Cerebellar nuclear complex (tissue), 1 donor: ENCODE measurements around the gene TMEM116.
"Not testable (repeated sequence)": the region's sequence is repeated elsewhere in the genome, so short reads cannot be mapped to it uniquely, and the experiment has no call there.

Source experiments
- DNase-seq, 2 experiments: peaks; one replicate each; lab custom pipeline; 2025; lab: John Stamatoyannopoulos, UW

Gene TMEM116

DNA sequence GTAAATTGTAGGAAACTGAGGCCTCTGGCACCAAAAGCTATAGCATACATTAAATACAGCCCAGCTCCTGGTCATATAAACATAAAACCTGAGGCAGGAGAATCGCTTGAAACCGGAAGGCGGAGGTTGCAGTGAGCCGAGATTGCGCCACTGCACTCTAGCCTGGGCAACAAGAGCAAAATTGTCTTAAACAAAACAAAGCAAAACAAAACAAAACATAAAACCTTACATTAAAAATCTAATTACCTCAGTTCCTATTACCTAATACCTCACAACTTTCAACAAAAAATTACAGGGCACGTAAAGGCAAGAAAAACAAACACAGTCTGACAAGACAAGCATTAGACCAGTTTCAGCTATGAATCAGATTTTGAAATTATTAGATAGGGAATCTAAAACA is 36.7 kb downstream of the TMEM116 start:
- DNase-seq, result no peak

DNA sequence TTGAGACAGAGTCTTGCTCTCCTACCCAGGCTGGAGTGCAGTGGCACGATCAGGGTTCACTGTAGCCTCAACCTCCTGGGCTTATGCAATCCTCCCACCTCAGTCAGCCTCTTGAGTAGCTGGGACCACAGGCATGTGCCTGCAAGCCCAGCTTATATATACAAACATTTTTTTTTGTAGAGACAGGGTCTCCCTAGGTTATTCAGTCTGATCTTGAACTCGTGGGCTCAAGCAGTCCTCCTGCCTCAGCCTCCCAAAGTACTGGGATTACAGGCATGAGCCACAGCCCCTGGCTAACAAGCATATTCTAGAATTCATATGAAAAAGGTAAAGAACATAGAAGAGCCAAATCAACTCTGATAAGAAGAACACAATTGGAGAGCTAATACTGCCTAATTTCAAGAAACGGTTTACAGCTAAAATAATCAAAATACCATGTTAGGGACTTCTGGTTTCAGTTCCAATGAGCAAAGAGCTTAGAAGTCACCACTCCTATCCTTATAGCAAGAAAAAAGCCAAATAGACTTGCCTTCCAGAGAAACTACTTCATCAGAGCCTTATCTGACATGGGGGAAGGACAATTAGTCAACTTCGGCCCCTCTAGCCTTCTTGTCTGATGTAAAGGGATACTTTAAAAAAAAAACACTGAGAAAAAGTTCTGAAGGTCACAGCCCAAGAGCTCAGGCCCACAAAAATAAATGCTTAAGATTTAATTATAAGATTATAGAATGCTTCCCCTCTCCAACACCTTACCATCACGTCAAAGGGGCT is 37.6 kb downstream of the TMEM116 start:
- no peak for DNase-seq

DNA sequence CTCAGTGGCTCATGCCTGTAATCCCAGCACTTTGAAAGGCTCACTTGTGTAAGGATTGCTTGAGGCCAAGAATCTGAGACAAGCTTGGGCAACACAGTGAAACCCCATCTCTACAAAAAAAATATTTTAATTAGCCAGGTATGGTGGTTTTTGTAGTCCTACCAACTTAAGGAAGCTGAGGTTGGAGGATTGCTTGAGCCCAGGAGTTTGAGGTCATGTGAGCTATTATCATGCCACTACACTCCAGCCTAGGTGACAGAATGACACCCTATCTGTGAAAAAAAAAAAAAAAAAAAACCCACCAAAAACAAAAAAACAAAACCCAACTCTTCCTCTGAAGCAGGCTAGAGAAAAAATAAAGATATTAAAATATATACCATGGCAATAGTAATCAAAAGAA is 41.2 kb downstream of the TMEM116 start:
- no peak for DNase-seq

DNA sequence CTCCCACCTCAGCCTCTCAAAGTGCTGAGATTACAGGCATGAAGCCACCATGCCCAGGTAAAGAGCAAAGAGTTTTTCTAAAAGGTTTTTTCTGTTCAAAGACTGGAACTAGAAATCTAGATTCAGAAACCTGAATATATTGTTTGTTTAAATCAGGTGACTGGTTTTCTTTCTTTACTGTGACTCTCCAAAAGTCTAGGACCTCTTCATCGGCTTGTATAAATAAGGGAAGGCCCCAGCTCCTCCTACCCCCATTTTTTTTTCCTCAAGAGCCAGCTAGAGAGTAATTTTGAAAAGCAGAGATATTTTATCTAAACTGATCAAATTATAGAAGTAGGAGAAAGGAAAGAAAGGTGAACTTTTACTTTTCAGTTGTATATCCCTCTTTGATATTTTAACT is 48.0 kb downstream of the TMEM116 start:
- DNase-seq, result no peak

DNA sequence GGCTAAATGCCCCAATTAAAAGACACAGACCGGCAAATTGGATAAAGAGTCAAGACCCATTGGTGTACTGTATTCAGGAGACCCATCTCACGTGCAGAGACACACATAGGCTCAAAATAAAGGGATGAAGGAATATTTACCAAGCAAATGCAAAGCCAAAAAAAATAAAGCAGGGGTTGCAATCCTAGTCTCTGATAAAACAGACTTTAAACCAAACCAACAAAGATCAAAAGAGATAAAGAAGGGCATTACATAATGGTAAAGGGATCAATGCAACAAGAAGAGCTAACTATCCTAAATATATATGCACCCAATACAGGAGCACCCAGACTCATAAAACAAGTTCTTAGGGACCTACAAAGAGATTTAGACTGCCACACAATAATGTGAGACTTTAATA is 53.4 kb downstream of the TMEM116 start:
- not testable (repeated sequence) for DNase-seq

DNA sequence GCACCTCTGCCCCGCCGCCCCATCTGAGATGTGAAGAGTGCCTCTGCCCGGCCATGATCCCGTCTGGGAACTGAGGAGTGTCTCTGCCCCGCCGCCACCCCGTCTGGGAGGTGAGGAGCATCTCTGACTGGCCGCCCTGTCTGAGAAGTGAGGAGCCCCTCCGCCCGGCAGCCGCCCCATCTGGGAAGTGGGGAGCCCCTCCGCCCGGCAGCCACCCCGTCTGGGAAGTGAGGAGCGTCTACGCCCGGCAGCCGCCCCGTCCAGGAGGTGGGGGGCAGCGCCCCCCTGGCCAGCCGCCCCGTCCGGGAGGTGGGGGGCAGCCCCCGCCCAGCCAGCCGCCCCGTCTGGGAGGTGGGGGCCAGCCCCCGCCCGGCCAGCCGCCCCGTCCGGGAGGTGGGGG is 55.7 kb downstream of the TMEM116 start:
- not testable (repeated sequence) for DNase-seq

DNA sequence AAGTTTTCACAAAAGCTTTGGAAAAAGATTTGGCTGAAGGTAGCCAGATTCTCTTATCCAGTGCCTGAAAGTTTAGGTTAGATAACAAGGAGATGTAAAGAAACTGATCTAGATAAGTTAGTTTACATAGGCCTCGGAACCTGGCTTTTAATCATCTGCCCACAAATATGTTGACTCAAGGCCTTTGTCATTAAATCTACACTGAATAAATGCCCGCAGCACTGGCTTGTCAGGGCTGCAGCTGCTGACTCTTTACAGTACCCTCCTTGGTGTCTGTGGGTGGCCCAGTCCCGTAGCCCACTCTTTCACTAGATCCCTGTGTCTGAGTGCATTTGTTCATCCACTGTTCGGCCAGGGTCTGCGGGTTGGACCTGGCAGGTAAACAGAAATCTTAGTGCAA is 58.0 kb downstream of the TMEM116 start:
- DNase-seq, result no peak

DNA sequence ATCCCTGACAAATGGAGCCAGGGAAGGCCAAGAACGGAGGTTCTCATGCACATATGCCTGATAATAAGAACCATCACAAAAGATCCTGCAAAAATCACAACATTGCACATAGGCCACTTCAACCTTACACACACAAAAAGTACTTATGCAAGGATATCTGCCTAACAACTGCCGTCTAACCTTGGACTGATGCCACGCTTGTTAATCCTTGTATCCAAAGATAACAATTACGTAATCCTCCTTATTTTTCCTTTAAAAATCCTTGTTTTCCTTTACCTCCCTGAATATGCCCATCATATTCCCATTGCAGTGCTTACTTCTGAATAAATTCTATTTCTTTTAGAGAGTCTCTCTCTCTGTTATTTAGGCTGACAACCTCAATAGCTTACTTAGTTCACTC is 59.5 kb downstream of the TMEM116 start:
- no peak for DNase-seq

DNA sequence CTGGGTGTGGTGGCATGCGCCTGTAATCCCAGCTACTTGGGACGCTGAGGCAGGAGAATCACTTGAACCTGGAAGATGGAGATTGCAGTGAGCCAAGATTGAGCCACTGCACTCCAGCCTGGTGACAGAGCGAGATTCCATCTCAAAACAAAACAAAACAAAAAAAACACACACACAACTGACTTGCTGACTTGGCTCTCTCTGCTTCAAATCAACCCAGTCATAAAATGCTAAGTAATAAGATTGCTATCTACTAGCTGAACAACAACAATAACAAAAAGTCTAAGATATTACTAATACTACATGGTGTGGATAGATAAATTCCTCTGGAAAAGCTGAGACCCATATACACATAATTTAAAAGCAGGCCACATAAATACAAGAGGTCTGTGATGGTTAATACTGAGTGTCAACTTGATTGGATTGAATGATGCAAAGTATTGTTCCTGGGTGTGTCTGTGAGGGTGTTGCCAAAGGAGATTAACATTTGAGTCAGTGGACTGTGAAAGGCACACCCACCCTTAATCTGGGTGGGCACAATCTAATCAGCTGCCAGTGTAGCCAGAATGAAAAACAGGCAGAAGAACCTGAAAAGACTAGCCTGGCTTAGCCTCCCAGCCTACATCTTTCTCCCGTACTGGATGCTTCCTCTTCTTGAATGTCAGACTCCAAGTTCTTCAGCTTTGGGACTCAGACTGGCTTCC is 60.7 kb downstream of the TMEM116 start:
- not testable (repeated sequence) for DNase-seq

DNA sequence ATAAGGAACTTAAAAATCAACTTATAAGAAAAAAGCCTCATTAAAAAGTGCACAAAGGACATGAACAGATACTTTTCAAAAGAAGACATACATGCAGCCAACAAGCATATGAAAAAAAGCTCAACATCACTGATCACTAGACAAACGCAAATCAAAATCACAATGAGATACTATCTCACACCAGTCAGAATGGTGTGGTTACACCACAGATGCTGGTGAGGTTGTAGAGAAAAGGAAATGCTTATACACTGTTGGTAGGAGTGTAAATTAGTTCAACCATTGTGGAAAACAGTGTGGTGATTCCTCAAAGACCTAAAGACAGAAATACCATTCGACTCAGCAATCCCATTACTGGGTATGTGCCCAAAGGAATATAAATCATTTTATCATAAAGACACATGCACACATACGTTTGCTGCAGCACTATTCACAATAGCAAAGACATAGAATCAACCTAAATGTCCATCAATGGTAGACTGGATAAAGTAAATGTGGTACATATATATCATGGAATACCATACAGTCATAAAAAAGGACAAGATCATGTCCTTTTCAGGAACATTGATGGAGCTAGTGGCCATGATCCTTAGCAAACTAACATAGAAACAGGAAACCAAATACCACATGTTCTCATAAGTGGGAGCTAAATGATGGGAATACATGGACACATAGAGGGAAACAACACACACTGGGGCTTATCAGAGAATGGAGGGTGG is 61.8 kb downstream of the TMEM116 start:
- DNase-seq, result not testable (repeated sequence)

DNA sequence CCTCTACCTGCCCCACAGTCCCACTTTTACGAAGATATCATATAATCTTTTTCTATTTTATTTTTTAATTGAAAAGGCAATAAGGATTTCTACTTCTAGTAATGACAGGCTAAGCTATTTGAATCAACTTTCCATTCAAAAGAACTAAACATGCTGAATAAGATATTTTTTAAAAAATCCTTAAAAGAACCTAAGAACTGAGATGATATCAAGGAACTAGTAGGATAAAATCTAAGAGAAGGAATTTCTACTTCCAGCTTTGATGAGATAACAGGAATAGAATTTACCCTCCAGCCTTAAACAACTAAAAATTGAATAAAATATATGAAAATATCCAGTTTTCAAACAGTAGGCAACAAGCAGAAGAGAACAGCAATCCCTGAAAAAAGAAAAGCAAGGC is 69.0 kb downstream of the TMEM116 start:
- no peak for DNase-seq

DNA sequence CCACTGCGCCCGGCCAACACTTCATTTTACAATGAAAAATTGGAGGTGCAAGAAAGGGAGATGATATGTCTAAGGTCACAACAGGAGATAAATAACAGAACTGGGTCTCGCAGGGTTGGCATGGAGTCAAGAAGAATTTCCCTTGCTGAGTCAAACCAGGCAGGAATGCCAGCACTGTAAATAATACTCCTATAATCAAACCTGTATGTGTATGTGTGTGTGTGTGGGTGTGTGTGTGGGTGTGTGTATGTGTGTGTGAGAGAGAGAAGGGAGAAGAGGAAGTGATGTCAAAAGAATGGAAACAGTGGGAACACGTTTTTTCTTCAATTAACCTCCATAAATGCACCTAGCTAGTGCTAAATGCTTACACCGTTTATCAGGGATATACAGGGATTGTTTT is 70.4 kb downstream of the TMEM116 start:
- no peak for DNase-seq

DNA sequence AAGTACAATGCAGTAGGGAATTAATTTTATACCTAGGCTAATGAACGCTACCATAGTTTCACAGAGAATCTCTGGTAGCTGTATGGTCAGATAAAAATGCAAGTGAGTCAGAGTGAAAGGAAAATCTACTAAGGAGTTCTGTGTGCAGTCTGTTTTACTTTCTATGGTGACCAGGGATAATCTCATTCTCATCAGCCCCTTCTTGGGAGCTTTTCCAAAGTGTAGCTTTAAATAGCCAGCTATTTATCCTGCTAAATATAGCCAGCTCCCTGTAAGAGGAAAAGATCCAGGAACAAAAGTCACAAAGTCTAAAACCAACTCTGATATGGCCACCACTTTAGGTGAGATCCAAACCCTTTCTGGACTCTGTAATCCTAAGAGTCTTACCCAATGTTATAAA is 75.5 kb downstream of the TMEM116 start:
- no peak for DNase-seq

DNA sequence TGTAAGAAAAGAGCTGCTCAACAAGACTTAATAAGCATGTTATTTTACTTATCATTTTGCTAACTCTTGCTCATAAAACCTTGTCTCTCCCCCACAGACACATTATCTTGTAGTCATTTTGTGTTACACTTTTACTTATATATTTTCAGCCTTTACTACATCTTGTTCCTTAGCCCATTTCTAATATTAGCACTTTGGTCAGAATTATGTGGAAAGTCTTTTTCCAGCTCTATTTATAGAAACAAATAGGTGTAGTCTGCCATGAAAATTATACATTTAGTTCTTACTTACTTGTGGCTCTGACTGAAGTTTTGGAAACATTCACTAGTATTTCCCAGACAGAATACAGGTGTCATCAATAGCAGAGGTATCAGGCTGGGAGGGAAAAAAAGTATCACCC is 76.1 kb downstream of the TMEM116 start:
- DNase-seq, result no peak

DNA sequence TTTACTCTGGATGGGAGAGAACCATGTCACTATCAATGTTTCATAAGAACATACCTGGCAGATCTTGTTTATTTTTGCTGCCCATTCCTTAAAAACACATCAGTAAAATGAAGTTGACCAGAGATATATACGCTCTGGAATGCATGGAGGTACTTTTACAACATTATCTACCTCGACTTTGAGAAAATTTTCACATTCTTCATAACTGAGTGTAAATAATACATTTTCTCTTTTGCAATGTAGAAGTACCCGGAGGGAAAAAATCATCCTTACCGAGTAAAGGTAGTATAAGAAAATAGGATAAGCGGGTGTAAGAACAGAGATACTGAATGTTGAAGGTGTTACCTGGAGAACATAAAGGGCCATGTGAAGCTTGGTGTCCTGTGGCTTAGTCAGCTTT is 80.7 kb downstream of the TMEM116 start:
- DNase-seq, result no peak

DNA sequence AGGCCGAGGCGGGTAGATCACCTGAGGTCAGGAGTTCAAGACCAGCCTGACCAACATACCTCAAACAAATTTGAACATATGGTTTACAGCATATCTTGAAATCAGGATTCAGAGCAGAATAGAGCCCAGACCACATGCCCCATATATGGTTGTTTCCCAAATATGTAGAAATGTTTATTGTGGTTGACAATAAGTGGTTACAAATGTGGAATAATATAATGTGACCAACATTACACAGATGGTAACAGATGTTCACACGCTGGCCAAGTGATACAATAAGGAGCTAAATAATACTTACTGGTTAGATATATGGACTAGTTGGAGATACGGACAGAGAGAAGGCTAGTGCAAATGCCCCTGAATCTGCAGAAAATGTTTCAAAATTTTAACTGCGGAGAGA is 85.6 kb downstream of the TMEM116 start:
- no peak for DNase-seq

DNA sequence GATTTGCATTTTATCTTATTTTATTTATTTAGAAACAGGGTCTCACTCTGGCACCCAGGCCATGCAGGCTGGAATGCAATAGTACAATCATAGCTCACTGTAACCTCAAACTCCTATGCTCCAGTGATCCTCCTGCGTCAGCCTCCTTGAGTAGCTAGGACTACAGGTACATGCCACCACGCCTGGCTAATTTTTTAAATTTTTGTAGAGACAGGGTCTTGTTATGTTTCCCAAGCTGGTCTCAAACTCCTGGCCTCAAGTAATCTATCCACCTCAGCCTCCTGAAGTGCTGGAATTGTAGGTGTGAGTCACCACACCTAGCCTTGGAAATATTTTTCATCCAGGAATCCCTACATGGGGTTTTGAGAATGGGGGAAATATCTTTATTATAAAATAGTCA is 86.3 kb downstream of the TMEM116 start:
- DNase-seq, result no peak

DNA sequence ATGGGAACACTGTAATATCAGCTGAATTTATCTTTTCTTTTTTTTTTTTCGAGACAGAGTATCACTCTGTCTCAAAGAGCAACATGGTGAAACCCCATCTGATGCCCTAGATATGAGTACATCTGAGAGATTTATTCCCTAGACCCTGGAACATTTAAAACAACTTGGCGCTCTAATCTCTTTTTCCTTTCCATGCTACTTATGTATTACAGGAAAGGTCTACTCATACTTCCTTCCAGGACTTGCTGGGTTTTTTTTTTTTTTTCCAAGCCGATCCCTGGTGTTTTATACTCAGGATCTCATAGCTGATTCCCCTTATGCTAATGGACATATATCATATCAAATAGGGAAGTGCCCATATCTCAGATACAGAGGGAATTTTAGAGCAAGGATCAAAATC is 87.8 kb downstream of the TMEM116 start:
- no peak for DNase-seq

DNA sequence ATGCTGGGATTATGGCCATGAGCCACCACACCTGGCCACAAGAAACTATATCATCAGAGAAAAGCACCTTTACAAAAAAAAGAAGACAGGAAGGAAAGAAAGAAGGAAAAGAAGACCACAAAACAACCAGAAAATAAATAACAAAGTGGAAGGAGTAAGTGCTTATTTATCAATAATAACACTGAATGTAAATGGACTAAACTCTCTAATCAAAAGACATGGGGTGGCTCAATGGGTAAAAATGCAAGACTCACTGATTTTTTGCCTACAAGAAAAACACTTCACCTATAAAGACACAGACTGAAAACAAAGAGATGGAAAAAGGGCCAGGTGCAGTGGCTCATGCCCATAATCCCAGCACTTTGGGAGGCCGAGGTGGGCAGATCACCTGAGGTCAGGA is 105.2 kb downstream of the TMEM116 start:
- no peak for DNase-seq

DNA sequence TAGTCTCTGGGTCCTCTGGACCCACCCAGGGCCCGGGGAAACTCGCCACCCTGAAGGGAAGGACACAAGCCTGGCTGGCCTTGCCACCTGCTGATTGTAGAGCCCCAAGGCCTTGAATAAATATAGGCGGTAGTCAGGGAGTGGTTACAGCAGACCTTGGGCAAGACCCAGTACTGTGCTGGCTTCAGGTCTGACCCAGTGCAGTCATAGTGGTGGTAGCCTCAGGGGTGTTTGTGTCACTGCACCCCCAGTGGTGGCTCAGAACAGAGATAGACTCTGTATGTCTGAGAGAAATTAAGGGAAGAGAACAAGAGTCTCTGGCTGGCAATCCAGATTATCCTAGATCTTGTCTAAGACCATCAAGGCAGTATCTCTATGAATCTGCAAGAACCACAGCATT is 107.5 kb downstream of the TMEM116 start:
- DNase-seq, result no peak

DNA sequence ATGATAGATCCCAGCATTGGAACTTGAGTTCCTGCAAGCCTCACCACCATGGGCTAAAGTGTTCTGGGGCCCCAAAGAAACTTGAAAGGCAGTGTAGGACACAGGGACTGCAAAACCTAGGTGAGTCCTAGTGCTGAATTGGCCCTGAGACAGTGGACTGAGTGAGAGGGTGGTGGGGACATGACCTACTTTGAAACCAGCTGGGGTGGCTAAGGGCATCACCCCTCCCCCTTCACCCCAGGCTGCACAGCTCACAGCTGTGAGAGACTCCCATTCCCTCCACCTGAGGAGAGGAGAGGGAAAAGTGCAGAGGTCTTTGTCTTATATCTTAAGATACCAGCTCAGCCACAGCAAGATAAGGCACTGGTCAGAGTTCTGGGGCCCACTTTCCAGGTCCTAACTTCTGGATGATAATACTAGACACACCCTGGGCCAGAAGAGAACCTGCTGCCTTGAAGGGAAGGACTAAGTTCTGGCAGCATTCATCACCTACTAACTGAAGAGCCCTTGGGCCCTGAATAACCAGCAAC is 108.5 kb downstream of the TMEM116 start:
- DNase-seq, result no peak

DNA sequence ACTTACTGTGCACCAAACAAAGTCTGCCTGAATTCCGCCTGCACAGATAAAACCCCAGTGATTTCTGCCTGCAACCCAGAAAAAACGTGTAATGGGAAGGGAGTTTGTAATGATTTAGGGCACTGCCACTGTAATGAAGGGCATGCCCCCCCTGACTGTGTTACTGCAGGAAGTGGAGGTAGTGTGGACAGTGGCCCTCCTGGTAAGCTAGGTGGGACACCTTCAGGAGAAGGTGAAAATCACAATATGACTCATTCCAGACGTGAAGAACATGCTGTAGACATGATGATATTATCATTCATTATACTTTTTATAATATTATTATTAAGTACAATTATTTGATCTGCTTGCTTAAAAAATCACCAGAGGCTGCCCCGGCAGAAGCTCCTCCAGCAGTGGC is 111.8 kb downstream of the TMEM116 start:
- no peak for DNase-seq

DNA sequence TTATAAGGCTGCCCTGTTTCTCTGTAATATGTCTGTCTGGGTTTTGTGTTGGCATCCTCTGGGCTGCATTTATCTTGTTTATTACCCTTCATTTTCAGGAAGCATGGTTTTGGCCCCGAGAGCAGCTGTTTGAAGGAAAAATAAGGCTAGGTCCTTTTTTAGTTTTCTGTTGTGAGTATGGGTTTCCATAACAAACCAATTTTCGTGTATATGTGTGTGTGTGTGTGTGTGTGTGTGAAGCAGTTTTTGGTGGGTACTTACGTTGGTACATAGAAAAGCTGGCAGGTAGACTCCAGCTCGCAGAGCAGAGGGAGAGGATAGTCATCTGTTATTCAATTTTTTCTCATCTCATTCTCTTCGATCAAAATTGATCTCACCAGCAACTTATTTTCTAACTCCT is 118.4 kb downstream of the TMEM116 start:
- DNase-seq, result no peak
